Measurements from ENCODE around the gene C5orf63. TPM values are rescaled to one million over a fixed set of nuclear protein-coding genes. Genes with fewer than 3 reads are reported as not detected.

The C5orf63 gene
- total RNA-seq, 1 donor from 2014 or later = 0.24 TPM

- Mint-ChIP-seq H3K4me1 (ENCODE audit: unreplicated experiment) (peaks cover 27% of the 10 kb centered on the region), H3K36me3 (ENCODE audit: unreplicated experiment) (peaks cover 1% of the 10 kb centered on the region), H3K27ac (ENCODE audit: unreplicated experiment) (peak overlapping the region; percentile 78), H3K4me3 (ENCODE audit: unreplicated experiment) (peak overlapping the region; percentile 92), H3K9me3 (ENCODE audit: unreplicated experiment) (no peaks in the 10 kb centered on the region), H3K27me3 (ENCODE audit: unreplicated experiment) (peaks cover 4% of the 10 kb centered on the region)
- no peak for DNase-seq (ENCODE audit: extremely low spot score, unreplicated experiment)
- TF ChIP-seq CTCF (IDR thresholded peaks at IDR 0.05) = peak; percentile 60
Measured at GRCh38 chr5:127029581-127030258, 43.6 kb downstream of the C5orf63 start.

GRCh38 chr5:127028822-127029457 lies 44.4 kb downstream of the C5orf63 start:
- no peak overlapping the region for H3K27ac Mint-ChIP-seq (ENCODE audit: unreplicated experiment)
- DNase-seq (ENCODE audit: extremely low spot score, unreplicated experiment) = no peak
- peaks cover 29% of the 10 kb centered on the region for H3K4me1 Mint-ChIP-seq (ENCODE audit: unreplicated experiment)
- no peaks in the 10 kb centered on the region for H3K9me3 Mint-ChIP-seq (ENCODE audit: unreplicated experiment)
- peaks cover 2% of the 10 kb centered on the region for H3K27me3 Mint-ChIP-seq (ENCODE audit: unreplicated experiment)
- peaks cover 2% of the 10 kb centered on the region for H3K36me3 Mint-ChIP-seq (ENCODE audit: unreplicated experiment)
- TF ChIP-seq CTCF (IDR thresholded peaks at IDR 0.05) = no peak
- peak overlapping the region; percentile 92 for H3K4me3 Mint-ChIP-seq (ENCODE audit: unreplicated experiment)

GRCh38 chr5:127027539-127027938 lies 45.8 kb downstream of the C5orf63 start:
- Mint-ChIP-seq H3K4me1 (ENCODE audit: unreplicated experiment) (peaks cover 31% of the 10 kb centered on the region), H3K27me3 (ENCODE audit: unreplicated experiment) (no peaks in the 10 kb centered on the region), H3K4me3 (ENCODE audit: unreplicated experiment) (peak overlapping the region; percentile 6), H3K36me3 (ENCODE audit: unreplicated experiment) (peaks cover 3% of the 10 kb centered on the region), H3K27ac (ENCODE audit: unreplicated experiment) (no peak overlapping the region), H3K9me3 (ENCODE audit: unreplicated experiment) (no peaks in the 10 kb centered on the region)
- DNase-seq (ENCODE audit: extremely low spot score, unreplicated experiment) = no peak
- TF ChIP-seq CTCF (IDR thresholded peaks at IDR 0.05) = no peak

GRCh38 chr5:127026166-127026565 lies 47.1 kb downstream of the C5orf63 start:
- no peak for DNase-seq (ENCODE audit: extremely low spot score, unreplicated experiment)
- H3K27me3 Mint-ChIP-seq (ENCODE audit: unreplicated experiment) = no peaks in the 10 kb centered on the region
- peaks cover 3% of the 10 kb centered on the region for H3K36me3 Mint-ChIP-seq (ENCODE audit: unreplicated experiment)
- H3K27ac Mint-ChIP-seq (ENCODE audit: unreplicated experiment) = no peak overlapping the region
- H3K4me1 Mint-ChIP-seq (ENCODE audit: unreplicated experiment) = peaks cover 40% of the 10 kb centered on the region
- TF ChIP-seq CTCF (IDR thresholded peaks at IDR 0.05) = no peak
- no peaks in the 10 kb centered on the region for H3K9me3 Mint-ChIP-seq (ENCODE audit: unreplicated experiment)
- no peak overlapping the region for H3K4me3 Mint-ChIP-seq (ENCODE audit: unreplicated experiment)

GRCh38 chr5:127025467-127025866 lies 47.8 kb downstream of the C5orf63 start:
- H3K36me3 Mint-ChIP-seq (ENCODE audit: unreplicated experiment) = peaks cover 3% of the 10 kb centered on the region
- H3K4me1 Mint-ChIP-seq (ENCODE audit: unreplicated experiment) = peaks cover 40% of the 10 kb centered on the region
- no peak for TF ChIP-seq CTCF (IDR thresholded peaks at IDR 0.05)
- no peak overlapping the region for H3K27ac Mint-ChIP-seq (ENCODE audit: unreplicated experiment)
- no peak overlapping the region for H3K4me3 Mint-ChIP-seq (ENCODE audit: unreplicated experiment)
- H3K9me3 Mint-ChIP-seq (ENCODE audit: unreplicated experiment) = no peaks in the 10 kb centered on the region
- H3K27me3 Mint-ChIP-seq (ENCODE audit: unreplicated experiment) = no peaks in the 10 kb centered on the region
- no peak for DNase-seq (ENCODE audit: extremely low spot score, unreplicated experiment)
